B cell (primary cell): ENCODE results near the gene FARSB.

ENCODE experiments used
- CTCF ChIP-seq: fragments of 200-600 bp; IDR thresholded peaks from one replicate; pipeline ENCODE4 v1.8.0; 2022; ENCODE audit warnings: antibody characterized with exemption, mild to moderate bottlenecking
- EZH2 ChIP-seq: IDR thresholded peaks from 2 replicates; pipeline ENCODE4 v1.6.1; 2012; ENCODE audit warnings: borderline replicate concordance, low read depth, mild to moderate bottlenecking, moderate library complexity, low read length; ENCODE audit not compliant: insufficient read depth, poor library complexity, severe bottlenecking

- TF ChIP-seq CTCF: no peak
- TF ChIP-seq EZH2: no peak
These were observed 129.2 kb downstream of the FARSB start for GRCh38 chr2:222526480-222527277.
